Hepatocyte (in vitro differentiated cells): Measurements from ENCODE around the gene PLA2G4D. TPM values are rescaled to one million over a fixed set of nuclear protein-coding genes. Genes with fewer than 3 reads are reported as not detected.

ENCODE experiments used
- DNase-seq: peaks from one replicate; pipeline ENCODE4 v3.0.0-alpha.2; 2016; ENCODE audit warnings: low spot score
- H2AFZ ChIP-seq: fragments of 200-600 bp; sonication (generic); 2 replicates; pipeline ENCODE4 v1.6.0; 2016; ENCODE audit warnings: antibody characterized with exemption, mild to moderate bottlenecking
- H3K27ac ChIP-seq: fragments of 200-600 bp; sonication (generic); 2 replicates; pipeline ENCODE4 v1.5.1; 2016; ENCODE audit warnings: mild to moderate bottlenecking
- H3K27me3 ChIP-seq: fragments of 200-600 bp; sonication (generic); 2 replicates; pipeline ENCODE4 v1.6.1; 2016
- H3K36me3 ChIP-seq: fragments of 200-600 bp; sonication (generic); replicated peaks from 2 replicates; pipeline ENCODE4 v1.5.1; 2016; ENCODE audit warnings: low read depth; ENCODE audit not compliant: insufficient read depth
- H3K4me1 ChIP-seq: fragments of 200-600 bp; sonication (generic); 2 replicates; pipeline ENCODE4 v1.5.1; 2016; ENCODE audit warnings: mild to moderate bottlenecking, moderate library complexity; ENCODE audit not compliant: insufficient read depth
- H3K4me2 ChIP-seq: fragments of 200-600 bp; sonication (generic); 2 replicates; pipeline ENCODE4 v1.6.0; 2016
- H3K4me3 ChIP-seq: fragments of 200-600 bp; sonication (generic); 2 replicates; pipeline ENCODE4 v1.5.1; 2016; ENCODE audit warnings: mild to moderate bottlenecking
- H3K79me2 ChIP-seq: fragments of 200-600 bp; sonication (generic); 2 replicates; pipeline ENCODE4 v1.6.0; 2017; ENCODE audit warnings: mild to moderate bottlenecking
- H3K9me2 ChIP-seq: fragments of 200-600 bp; sonication (generic); replicated peaks from 2 replicates; pipeline ENCODE4 v1.6.0; 2017; ENCODE audit warnings: mild to moderate bottlenecking; ENCODE audit not compliant: insufficient read depth
- H3K9me3 ChIP-seq: fragments of 200-600 bp; sonication (generic); 2 replicates; pipeline ENCODE4 v1.5.1; 2016; ENCODE audit warnings: low read depth, mild to moderate bottlenecking
- H4K20me1 ChIP-seq: fragments of 200-600 bp; sonication (generic); 2 replicates; pipeline ENCODE4 v1.6.0; 2016; ENCODE audit warnings: mild to moderate bottlenecking; ENCODE audit not compliant: insufficient read depth, poor library complexity, severe bottlenecking
- EZH2 ChIP-seq: fragments of 200-600 bp; sonication (generic); IDR thresholded peaks from 2 replicates; pipeline ENCODE4 v1.6.1; 2016; ENCODE audit warnings: antibody characterized with exemption, mild to moderate bottlenecking, borderline replicate concordance
- EZH2phosphoT487 ChIP-seq: fragments of 200-600 bp; sonication (generic); IDR thresholded peaks from one replicate; pipeline ENCODE4 v1.6.1; 2018; ENCODE audit warnings: antibody characterized with exemption, mild to moderate bottlenecking, low read depth, moderate library complexity; ENCODE audit not compliant: unreplicated experiment, severe bottlenecking
- WGBS: methylation state at CpG from one replicate; pipeline ENCODE4 v1.1.6; 2016; ENCODE audit warnings: low lambda C conversion rate; ENCODE audit errors: missing lambda C conversion rate; 5-methylcytosine and 5-hydroxymethylcytosine counted together
- polyA plus RNA-seq: library from polyadenylated mRNA; unstranded; fragments of >200 nt; fragmentation: Nextera tagmentation; extraction: Ambion mirVana; gene quantifications from 2 replicates; pipeline ENCODE4 v1.2.1, GENCODE V29; 2016
- total RNA-seq: library from RNA; depleted of rRNA; stranded (reverse); fragments of >200 nt; gene quantifications from 2 replicates; pipeline ENCODE4 v1.2.3, GENCODE V29; 2014
- TF ChIP-seq, protein P1 (sequence below): fragments of 200-600 bp; sonication (generic); IDR thresholded peaks from 2 replicates; pipeline ENCODE4 v1.5.1; 2016; ENCODE audit warnings: antibody characterized with exemption, mild to moderate bottlenecking; ENCODE audit not compliant: poor library complexity

The PLA2G4D gene
- total and polyA plus RNA-seq, 2 experiments from 2014 or later, result 0.17 TPM; not detected in 1

GRCh38 chr15:42065033-42065432 is 29.3 kb downstream of the PLA2G4D start:
- no peak overlapping the region for H3K27ac ChIP-seq
- H3K4me1 ChIP-seq, result peaks cover 6% of the 10 kb centered on the region
- no peak overlapping the region for H2AFZ ChIP-seq
- TF ChIP-seq, protein P1, sequence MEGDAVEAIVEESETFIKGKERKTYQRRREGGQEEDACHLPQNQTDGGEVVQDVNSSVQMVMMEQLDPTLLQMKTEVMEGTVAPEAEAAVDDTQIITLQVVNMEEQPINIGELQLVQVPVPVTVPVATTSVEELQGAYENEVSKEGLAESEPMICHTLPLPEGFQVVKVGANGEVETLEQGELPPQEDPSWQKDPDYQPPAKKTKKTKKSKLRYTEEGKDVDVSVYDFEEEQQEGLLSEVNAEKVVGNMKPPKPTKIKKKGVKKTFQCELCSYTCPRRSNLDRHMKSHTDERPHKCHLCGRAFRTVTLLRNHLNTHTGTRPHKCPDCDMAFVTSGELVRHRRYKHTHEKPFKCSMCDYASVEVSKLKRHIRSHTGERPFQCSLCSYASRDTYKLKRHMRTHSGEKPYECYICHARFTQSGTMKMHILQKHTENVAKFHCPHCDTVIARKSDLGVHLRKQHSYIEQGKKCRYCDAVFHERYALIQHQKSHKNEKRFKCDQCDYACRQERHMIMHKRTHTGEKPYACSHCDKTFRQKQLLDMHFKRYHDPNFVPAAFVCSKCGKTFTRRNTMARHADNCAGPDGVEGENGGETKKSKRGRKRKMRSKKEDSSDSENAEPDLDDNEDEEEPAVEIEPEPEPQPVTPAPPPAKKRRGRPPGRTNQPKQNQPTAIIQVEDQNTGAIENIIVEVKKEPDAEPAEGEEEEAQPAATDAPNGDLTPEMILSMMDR, result no peak
- TF ChIP-seq EZH2phosphoT487, result no peak
- no peak for TF ChIP-seq EZH2
- H3K79me2 ChIP-seq, result no peaks in the 10 kb centered on the region
- no peaks in the 10 kb centered on the region for H4K20me1 ChIP-seq
- H3K27me3 ChIP-seq, result no peaks in the 10 kb centered on the region
- WGBS, result 54% methylated on average over 6 of the region's 7 CpGs
- no peaks in the 10 kb centered on the region for H3K36me3 ChIP-seq
- DNase-seq, result peak; percentile 7
- H3K4me2 ChIP-seq, result no peak overlapping the region
- no peak overlapping the region for H3K4me3 ChIP-seq
- H3K9me2 ChIP-seq, result no peaks in the 10 kb centered on the region
- no peaks in the 10 kb centered on the region for H3K9me3 ChIP-seq

GRCh38 chr15:42064271-42064670 is 30.1 kb downstream of the PLA2G4D start:
- H4K20me1 ChIP-seq, result no peaks in the 10 kb centered on the region
- 92% methylated on average over 4 of the region's 4 CpGs for WGBS
- H3K9me2 ChIP-seq, result no peaks in the 10 kb centered on the region
- no peak overlapping the region for H3K27ac ChIP-seq
- H3K4me2 ChIP-seq, result no peak overlapping the region
- peak; percentile 4 for DNase-seq
- no peaks in the 10 kb centered on the region for H3K79me2 ChIP-seq
- no peak overlapping the region for H3K4me3 ChIP-seq
- H3K9me3 ChIP-seq, result no peaks in the 10 kb centered on the region
- H2AFZ ChIP-seq, result no peak overlapping the region
- TF ChIP-seq, protein P1, result no peak
- TF ChIP-seq EZH2phosphoT487 (no peak), EZH2 (no peak)
- H3K4me1 ChIP-seq, result peaks cover 6% of the 10 kb centered on the region
- H3K27me3 ChIP-seq, result no peaks in the 10 kb centered on the region
- H3K36me3 ChIP-seq, result no peaks in the 10 kb centered on the region

DNA sequence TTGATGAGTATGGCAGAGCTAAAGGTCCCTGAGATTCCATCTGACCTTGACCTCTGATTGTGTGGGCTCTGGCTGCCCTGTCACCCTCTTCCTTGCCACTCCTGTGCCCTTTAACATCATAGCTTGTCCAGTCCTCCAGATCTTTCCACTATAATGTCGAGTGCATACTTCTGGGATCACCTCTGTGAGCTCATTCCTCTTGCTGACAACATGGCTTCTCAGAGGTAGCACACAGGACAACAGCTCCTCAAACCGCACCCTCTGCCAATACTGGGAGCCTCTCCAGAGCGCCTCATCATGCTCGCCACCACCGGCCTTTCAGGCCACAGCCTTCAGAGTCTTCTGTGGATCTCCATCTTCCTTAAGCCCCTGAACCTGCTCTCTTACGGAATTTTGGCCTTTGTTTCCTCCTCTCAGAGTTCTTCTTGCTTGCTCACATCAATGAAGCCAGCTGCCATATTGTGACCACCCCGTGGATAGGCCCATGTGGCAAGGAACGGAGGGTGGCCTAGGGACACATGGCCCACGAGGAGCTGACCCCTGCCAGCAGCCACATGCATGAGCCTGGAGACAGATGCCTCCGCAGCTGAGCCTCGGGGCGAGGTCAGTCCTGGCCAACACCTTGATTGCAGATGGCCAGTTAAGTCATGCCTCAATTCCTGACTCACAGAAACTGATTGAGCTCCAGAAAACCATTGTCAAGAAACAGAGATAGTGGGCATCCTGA is 31.1 kb downstream of the PLA2G4D start:
- no peaks in the 10 kb centered on the region for H3K9me3 ChIP-seq

More for the DNA sequence above, 31.1 kb downstream of the PLA2G4D start:
- no peaks in the 10 kb centered on the region for H3K9me2 ChIP-seq
- TF ChIP-seq EZH2phosphoT487 (no peak), EZH2 (no peak)
- TF ChIP-seq, protein P1, result no peak
- no peaks in the 10 kb centered on the region for H3K36me3 ChIP-seq
- no peak overlapping the region for H3K27ac ChIP-seq
- DNase-seq, result no peak
- no peak overlapping the region for H2AFZ ChIP-seq
- no peak overlapping the region for H3K4me3 ChIP-seq
- no peak overlapping the region for H3K4me2 ChIP-seq
- H4K20me1 ChIP-seq, result no peaks in the 10 kb centered on the region
- H3K79me2 ChIP-seq, result no peaks in the 10 kb centered on the region
- no peaks in the 10 kb centered on the region for H3K27me3 ChIP-seq
- H3K4me1 ChIP-seq, result peaks cover 6% of the 10 kb centered on the region
- WGBS, result 86% methylated on average over 12 of the region's 12 CpGs
